Measurements from ENCODE around the gene PCDHB15. TPM values are rescaled to one million over a fixed set of nuclear protein-coding genes. Genes with fewer than 3 reads are reported as not detected.
"Not testable (repeated sequence)": the region's sequence is repeated elsewhere in the genome, so short reads cannot be mapped to it uniquely, and the experiment has no call there.

The PCDHB15 gene
- total RNA-seq, 1 experiment from 2014 or later = 0.07 TPM

DNA sequence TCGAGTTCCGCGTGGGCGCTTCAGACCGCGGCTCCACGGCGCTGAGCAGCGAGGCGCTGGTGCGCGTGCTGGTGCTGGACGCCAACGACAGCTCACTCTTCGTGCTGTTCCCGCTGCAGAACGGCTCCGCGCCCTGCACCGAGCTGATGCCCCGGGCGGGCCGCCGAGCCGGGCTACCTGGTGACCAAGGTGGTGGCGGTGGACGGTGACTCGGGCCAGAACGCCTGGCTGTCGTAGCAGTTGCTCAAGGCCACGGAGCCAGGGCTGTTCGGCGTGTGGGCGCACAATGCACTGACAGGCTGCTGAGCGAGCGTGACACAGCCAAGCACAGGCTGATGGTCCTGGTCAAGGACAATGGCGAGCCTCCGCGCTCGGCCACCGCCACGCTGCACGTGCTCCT, 3.7 kb upstream of the PCDHB15 start (continued):
- TF ChIP-seq, protein P1, sequence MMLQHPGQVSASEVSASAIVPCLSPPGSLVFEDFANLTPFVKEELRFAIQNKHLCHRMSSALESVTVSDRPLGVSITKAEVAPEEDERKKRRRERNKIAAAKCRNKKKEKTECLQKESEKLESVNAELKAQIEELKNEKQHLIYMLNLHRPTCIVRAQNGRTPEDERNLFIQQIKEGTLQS (IDR thresholded peaks at IDR 0.05) = no peak

DNA sequence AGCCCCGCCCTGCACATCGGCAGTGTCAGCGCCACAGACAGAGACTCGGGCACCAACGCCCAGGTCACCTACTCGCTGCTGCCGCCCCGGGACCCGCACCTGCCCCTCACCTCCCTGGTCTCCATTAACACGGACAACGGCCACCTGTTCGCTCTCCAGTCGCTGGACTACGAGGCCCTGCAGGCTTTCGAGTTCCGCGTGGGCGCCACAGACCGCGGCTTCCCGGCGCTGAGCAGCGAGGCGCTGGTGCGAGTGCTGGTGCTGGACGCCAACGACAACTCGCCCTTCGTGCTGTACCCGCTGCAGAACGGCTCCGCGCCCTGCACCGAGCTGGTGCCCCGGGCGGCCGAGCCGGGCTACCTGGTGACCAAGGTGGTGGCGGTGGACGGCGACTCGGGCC, 1.8 kb downstream of the PCDHB15 start:
- ATAC-seq; H3K27me3 ChIP-seq (ENCODE audit: insufficient read depth, low read length); POLR2A ChIA-PET; H3K9me3 ChIP-seq (ENCODE audit: control insufficient read depth in 1 of 2, insufficient read depth in 1 of 2, low read depth in 1 of 2, low read length in 2 of 2); H3K4me2 ChIP-seq (ENCODE audit: low read length); H2AFZ ChIP-seq (ENCODE audit: low read depth, low read length, poor library complexity, severe bottlenecking); H3K9ac ChIP-seq (ENCODE audit: low read length); BruUV-seq (replicated peaks); intact Hi-C loops (cut with micrococcal nuclease); CTCF ChIA-PET; H3K9me2 ChIP-seq (ENCODE audit: insufficient read depth); RAD21 ChIA-PET (ENCODE audit: low non-redundant PET in 1 of 2, low total read pairs in 2 of 2, uncharacterized antibody in 2 of 2, unreplicated experiment in 2 of 2); H3K36me3 ChIP-seq (ENCODE audit: control insufficient read depth in 1 of 2, insufficient read depth in 2 of 2, low read length in 2 of 2); H3K4me3 ChIP-seq (replicated peaks in 1 of 2; ENCODE audit: low read depth in 1 of 2, low read length in 2 of 2); H3K4me1 ChIP-seq (ENCODE audit: control insufficient read depth in 1 of 2, insufficient read depth in 2 of 2, low read length in 2 of 2); H4K20me1 ChIP-seq (ENCODE audit: insufficient read depth); DNase-seq (ENCODE audit: low read depth, low spot score); H3K79me2 ChIP-seq (ENCODE audit: insufficient read depth, low read length); H3K27ac ChIP-seq (ENCODE audit: low read depth, low read length): not testable (repeated sequence)

DNA sequence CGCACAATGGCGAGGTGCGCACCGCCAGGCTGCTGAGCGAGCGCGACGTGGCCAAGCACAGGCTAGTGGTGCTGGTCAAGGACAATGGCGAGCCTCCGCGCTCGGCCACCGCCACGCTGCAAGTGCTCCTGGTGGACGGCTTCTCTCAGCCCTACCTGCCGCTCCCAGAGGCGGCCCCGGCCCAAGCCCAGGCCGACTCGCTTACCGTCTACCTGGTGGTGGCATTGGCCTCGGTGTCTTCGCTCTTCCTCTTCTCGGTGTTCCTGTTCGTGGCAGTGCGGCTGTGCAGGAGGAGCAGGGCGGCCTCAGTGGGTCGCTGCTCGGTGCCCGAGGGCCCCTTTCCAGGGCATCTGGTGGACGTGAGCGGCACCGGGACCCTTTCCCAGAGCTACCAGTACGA, 2.2 kb downstream of the PCDHB15 start:
- H3K9ac ChIP-seq (ENCODE audit: low read length); H3K27ac ChIP-seq (ENCODE audit: low read depth, low read length); H3K9me2 ChIP-seq (ENCODE audit: insufficient read depth); H3K4me1 ChIP-seq (ENCODE audit: control insufficient read depth in 1 of 2, insufficient read depth in 2 of 2, low read length in 2 of 2); intact Hi-C loops (cut with micrococcal nuclease); BruUV-seq (replicated peaks); H3K9me3 ChIP-seq (ENCODE audit: control insufficient read depth in 1 of 2, insufficient read depth in 1 of 2, low read depth in 1 of 2, low read length in 2 of 2); ATAC-seq; H3K4me3 ChIP-seq (replicated peaks in 1 of 2; ENCODE audit: low read depth in 1 of 2, low read length in 2 of 2); RAD21 ChIA-PET (ENCODE audit: low non-redundant PET in 1 of 2, low total read pairs in 2 of 2, uncharacterized antibody in 2 of 2, unreplicated experiment in 2 of 2); H3K79me2 ChIP-seq (ENCODE audit: insufficient read depth, low read length); H4K20me1 ChIP-seq (ENCODE audit: insufficient read depth); CTCF ChIA-PET; H3K27me3 ChIP-seq (ENCODE audit: insufficient read depth, low read length); POLR2A ChIA-PET; H3K4me2 ChIP-seq (ENCODE audit: low read length); DNase-seq (ENCODE audit: low read depth, low spot score); H3K36me3 ChIP-seq (ENCODE audit: control insufficient read depth in 1 of 2, insufficient read depth in 2 of 2, low read length in 2 of 2); H2AFZ ChIP-seq (ENCODE audit: low read depth, low read length, poor library complexity, severe bottlenecking): not testable (repeated sequence)

Measured in HCT116 (cell line).